Measurements from ENCODE around the gene DNAJB2.
"Not testable (repeated sequence)": the region's sequence is repeated elsewhere in the genome, so short reads cannot be mapped to it uniquely, and the experiment has no call there.

Gene DNAJB2

DNA sequence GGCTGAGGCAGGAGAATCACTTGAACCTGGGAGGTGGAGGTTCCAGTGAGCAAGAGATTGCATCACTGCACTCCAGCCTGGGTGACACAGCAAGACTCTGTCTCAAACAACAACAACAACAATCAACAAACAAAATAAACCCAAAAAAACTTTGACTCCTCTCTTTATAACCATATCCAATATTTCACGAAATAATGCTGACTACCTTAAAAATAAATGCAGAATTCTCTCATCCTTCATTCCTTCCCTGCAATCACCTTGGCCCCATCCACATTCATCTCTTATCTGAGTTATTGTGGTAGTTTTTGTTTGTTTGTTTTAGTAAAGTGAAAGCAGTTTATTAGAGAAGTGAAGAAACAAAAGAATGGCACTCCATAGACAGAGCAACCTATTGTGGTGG lies 26.9 kb downstream of the DNAJB2 start:
- no peak for DNase-seq

DNA sequence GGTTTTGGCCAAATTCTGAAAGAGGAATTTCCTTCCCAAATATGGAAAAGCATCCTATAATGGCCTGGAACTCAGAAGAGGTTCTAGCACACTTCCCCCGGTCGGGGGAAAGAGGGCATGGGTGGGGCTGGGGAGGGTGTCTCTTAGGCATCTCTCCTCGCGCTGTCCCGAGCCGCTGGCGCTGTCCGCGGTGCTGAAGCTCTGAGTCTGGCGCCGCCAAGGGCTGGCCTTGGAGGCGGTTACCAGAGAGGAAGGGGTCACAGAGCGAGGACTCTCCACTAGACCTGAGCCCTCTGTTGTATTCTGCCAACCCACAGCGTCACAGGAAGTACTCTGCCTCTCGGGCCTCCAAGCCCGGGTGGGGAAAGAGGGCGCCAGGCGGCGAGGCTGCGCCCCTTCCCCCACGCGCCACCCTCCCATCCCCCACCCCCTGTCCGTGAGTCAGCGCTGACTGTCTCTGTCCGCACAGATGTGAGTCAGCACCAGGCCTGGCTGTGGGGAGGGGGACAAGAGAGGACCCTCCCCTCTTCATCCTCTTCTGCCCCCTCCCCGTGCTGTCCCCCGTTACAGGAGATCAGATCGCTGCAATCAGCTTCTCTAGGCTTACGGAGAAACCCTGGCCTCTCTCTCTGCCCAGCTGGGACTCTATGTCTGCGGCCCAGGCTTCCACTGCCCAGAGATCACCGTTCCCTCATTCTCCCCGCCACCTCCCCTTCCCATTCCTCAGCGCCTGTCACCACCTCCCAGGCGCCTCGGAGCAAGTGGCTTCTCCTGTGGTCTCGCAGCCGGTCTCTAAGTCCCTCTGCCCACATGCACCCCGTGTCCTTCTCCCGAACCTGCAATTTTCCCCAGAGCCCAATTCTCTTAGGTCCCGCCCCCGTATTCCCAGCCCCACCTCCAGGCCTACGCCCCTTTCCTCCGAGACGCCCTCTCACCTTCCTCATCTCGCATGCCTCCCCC lies 29.3 kb downstream of the DNAJB2 start:
- DNase-seq, result peak; percentile 89

DNA sequence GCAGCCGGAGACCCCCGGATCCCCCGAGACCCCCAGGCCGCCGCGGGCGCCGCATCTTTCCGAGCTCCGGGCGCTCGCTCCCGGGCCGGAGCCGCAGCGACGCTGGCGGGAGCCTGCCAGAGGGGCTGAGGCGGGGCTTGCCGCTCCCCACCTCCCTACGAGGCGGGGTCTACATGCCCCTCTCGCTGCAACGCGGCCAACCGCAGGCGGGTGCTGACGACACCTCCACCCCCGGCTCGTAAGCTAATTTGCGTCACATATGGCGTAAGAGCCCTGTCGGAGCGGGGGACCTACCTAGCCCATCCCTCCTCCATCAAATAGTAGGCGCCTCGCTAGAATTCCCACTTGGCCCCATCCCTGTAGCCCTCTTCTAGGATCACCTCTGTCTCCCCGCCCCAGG lies 30.1 kb downstream of the DNAJB2 start, which contains the start of gene PTPRN:
PTPRN (minus strand) TSS at position 124 of the 400 bp plus-strand sequence; CDS start at position 55, 69 bp downstream.
- DNase-seq, result no peak

DNA sequence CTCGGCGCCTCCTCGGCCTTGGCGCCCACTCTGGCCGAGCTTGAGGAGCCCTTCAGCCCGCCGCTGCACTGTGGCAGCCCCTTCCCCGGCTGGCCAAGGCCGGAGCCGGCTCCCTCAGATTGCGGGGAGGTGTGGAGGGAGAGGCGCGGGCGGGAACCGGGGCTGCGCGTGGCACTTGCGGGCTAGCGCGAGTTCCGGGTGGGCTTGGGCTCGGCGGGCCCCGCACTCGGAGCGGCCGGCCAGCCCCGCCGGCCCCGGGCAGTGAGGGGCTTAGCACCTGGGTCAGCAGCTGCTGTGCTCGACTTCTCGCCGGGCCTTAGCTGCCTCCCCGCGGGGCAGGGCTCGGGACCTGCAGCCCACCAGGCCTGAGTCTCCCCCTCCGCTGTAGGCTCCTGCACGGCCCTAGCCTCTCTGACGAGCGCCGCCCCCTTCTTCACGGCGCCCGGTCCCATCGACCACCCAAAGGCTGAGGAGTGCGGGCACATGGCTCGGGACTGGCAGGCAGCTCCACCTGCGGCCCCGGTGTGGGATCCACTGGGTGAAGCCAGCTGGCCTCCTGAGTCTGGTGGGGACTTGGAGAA lies 33.6 kb downstream of the DNAJB2 start:
- DNase-seq, result not testable (repeated sequence)

DNA sequence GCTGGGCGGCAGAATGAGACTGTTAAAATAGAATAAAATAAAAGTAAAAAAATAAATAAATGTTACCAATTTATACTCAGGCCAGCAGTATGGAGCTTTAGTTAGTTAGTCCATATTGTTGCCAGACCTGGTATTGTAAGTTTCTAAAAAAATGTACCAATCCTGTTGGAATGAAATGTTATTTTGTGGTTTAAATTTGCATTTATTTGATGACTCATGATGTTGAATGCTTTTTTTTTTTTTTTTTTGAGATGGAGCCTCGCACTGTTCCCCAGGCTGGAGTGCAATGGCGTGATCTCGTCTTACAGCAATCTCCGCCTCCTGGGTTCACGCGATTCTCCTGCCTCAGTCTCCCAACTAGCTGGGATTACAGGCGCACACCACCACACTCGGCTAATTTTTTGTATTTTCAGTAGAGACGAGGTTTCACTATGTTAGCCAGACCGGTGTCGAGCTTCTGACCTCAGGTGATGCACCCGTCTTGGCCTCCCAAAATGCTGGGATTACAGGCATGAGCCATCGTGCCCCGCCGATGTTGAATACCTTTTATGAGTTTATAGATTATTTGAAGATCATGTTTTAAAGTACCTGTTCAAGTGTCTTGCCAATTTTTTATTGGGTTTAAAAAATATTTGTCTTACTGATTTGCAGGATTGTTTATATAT lies 35.8 kb downstream of the DNAJB2 start:
- no peak for DNase-seq

DNA sequence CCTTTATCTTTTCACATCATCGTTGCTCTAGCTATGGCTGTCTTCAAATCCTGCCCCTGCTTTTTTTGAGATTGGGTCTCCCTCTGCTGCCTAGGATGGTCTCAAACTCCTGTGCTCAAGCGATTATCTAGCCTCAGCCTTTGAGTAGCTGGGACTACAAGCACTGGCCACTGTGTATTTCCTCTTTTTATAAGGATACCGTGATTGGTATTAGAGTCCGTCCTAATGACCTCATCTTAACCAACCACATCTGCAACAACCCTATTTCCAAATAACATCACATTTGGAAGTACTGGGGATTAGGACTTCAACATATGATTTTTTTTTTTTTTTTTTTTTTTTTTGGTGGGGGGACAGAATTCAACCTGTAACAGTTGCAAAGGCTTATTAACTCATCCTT lies 44.3 kb downstream of the DNAJB2 start:
- no peak for DNase-seq

DNA sequence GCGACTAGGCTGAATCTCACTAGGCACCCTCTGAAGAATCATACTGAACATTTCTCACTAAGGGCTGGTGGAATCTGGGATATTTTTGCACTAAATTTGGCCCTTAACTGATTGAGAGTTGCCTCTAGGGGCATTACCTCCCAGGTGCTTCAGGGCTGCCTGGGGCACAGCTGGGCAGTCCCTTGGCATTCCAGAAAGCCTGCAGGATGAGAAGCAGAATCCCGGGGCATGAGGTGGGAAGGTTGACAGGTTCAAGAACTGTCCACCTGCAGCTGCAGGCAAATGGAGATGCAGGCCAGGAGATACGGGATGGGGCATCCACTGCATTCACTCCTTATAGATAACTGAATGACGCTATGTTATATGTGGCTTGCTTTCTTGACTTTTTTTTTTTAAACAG lies 46.0 kb downstream of the DNAJB2 start:
- no peak for DNase-seq

DNA sequence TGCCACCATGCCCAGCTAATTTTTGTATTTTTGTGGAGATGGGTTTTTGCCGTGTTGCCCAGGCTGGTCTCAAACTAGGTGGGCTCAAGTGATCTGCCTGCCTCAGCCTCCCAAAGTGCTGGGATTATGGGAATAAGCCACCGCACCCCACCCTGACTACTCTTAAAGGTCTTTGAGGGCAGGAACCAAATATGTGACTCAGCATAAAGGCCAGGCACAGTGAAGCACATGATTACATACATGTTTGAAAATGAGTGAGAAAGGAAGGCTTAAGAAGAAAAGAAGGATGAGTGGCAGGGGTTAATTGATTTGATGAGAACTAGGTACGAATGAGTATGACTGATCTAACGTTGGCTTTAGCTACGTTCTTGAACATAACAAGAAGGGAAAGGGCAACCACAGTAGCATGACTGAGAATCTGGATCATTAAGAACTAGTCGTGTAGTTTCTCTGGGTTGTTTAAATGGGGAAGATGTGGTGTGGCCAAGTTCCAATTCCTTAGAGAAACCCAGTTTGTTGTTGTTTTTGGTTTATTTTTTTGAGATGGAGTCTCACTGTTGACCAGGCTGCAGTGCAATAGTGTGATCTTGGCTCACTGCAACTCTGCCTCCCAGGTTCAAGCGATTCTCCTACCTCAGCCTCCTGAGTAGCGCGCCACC lies 46.6 kb downstream of the DNAJB2 start:
- DNase-seq, result no peak

DNA sequence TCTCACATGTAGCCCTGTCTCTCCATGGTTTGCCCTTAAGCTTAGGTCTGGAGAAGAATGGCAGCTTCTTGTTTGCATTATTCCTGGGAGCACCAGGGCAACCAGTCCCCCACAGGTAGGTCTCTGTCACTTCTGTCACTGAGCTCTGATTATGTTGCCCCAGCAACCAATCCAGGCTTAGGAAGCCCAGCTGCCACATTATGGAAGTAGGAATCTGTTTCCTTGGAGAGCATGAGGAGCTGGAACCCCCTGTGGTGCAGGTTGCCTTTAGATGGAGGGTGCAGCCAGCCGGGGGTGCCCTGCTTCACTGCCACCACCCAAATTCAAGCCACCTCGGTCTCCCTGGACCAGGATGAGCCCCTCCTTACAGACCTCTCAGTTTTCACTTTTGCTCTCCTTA lies 48.6 kb downstream of the DNAJB2 start:
- no peak for DNase-seq

DNA sequence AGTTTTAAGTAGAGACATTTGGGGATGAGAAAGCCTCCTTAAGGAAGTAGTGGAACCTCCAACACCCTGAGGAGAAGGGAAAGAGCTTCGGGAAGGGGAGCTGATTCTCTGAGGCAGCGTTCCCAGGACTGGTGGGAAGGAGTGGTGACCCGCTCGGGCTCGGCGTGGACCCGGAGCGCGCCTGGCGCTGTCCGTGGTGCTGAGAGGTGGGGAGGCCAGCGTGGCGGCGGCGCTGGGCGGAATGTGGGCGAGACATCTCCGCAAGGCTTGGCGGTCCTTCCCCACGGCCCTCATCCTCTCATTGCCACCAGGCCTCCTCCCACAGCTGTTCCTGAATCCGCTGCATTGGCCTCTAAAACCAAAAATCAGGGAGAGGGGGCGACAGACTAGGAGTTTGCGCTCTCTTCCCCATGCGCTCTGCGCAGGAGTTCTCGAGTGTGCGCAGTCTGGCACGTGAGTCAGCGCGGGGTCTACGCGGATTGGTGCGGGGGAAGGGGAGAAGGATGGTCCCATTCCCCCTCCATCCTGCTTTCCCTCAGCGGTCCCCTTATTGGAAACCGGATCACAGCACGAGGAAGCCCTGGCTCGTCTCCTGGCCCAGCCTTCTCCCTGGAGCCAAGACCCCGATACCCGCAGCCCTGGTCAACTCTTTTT lies 52.5 kb downstream of the DNAJB2 start:
- DNase-seq, result no peak

DNA sequence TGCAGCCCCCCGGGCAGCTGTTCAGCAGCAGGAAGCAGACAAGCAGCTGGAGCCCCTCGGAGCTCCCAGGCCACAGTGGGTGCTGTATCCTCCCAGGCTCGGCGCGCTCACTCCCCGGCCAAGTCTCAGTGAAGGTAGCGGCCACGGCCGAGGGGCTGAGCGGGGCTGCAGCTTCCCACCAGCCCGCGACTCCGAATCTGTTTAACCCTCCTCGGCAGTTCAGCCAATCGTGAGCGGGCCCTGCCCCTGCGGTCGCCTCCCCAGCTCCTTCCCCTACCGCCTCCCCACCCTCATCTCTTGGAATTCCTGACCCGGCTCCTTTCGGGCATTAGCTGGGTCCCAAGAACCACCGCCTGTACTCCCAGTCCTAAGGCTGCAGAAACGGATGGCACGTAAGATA lies 53.4 kb downstream of the DNAJB2 start, which contains the start of gene RESP18:
RESP18 (minus strand) TSS at position 203 of the 400 bp plus-strand sequence.
- no peak for DNase-seq

DNA sequence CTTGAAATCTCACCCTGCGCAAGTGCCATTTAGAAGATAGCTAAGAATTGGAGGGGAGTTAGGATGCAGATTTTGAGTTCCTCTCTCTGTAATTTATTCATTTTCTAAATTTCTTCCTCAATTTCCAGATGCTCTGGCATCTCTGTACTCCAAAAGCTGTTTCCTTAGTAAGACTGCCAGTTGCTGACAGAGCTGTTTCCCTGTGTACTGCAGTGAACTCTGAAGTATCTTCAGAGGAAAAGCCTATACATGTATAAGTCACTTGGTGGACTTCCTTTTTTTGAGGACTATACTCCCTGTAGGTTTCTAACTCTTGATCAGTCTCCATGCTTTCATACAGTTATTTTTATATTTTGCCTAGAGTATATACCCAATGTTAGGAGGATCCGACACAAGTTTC lies 54.9 kb downstream of the DNAJB2 start:
- no peak for DNase-seq

DNA sequence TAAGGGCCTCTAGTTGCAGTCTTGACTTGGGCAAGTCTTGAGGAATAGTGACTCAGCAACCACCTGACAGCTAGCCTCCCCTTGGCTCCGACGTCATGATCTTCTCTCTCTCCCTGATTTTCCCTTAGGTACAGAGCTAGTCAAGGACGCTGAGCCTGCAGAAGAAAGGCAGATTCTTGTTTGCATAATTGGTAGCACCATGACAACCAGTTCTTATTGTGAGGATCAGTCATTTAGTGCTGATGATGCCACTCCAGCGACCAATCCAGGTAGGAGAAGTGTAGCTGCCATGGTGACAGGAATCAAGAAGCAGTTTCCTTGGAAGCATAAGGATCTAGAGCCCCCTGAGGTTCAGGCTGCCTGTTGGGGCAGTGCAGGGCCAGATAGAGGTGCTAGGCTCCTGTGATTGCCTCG lies 56.2 kb downstream of the DNAJB2 start:
- no peak for DNase-seq
